GM12878 (cell line): ENCODE data around the gene LAT. TPM values are rescaled to one million over a fixed set of nuclear protein-coding genes. Genes with fewer than 3 reads are reported as not detected.

Experiments
- ATAC-seq: fragments of 200-7000 bp; cut with Tn5 transposase; 3 replicates; pipeline ENCODE4 v1.9.1; 2020; ENCODE audit warnings: mild to moderate bottlenecking, moderate library complexity
- BruUV-seq: library from RNA; stranded (reverse); fragments of 400-500 nt; replicated peaks from 2 replicates; lab custom pipeline; 2021; lab: Mats Ljungman, UMichigan
- CTCF ChIA-PET: fragments of 300-600 bp; sonication (Branson Sonifier 250); formaldehyde crosslinking; extraction: SDS; loops from one replicate; lab custom pipeline; 2021; ENCODE audit warnings: inconsistent platforms; lab: Yijun Ruan, JAX
- POLR2A ChIA-PET: fragments of 350-600 bp; formaldehyde crosslinking; extraction: SDS; loops from one replicate; lab custom pipeline; 2021; ENCODE audit warnings: inconsistent platforms; lab: Charles Lee
- RAD21 ChIA-PET: fragments of 300-600 bp; sonication (Branson Sonifier 250); formaldehyde crosslinking; loops from one replicate; lab custom pipeline; 2023; ENCODE audit warnings: antibody characterized with exemption; ENCODE audit not compliant: unreplicated experiment; lab: Charles Lee
- SMC1A ChIA-PET: fragments of 300-600 bp; sonication (Branson Sonifier 250); formaldehyde crosslinking; loops from one replicate; lab custom pipeline; 2023; ENCODE audit not compliant: unreplicated experiment, uncharacterized antibody; lab: Charles Lee
- DNase-seq: peaks from one replicate; pipeline ENCODE4 v3.0.0-alpha.2; 2011; ENCODE audit warnings: low read depth, low spot score
- FAIRE-seq: peaks from 3 replicates; lab custom pipeline; 2011; peaks lifted over from hg19 to GRCh38; lab: Jason Lieb, UNC
- H2AFZ ChIP-seq: 2 replicates; pipeline ENCODE4 v1.6.0; 2011; ENCODE audit warnings: low read depth, low read length, control low read depth; ENCODE audit not compliant: control insufficient read depth
- H3K27ac ChIP-seq: 2 replicates; pipeline ENCODE4 v1.5.1; 2011; ENCODE audit warnings: control low read depth; ENCODE audit not compliant: control insufficient read depth, insufficient read depth
- H3K27me3 ChIP-seq, 2 experiments: replicated peaks in 1 of 2; 2 replicates each; pipeline versions ENCODE4 v1.6.0 to v1.6.1; 2011; ENCODE audit warnings: low read length in 1 of 2; ENCODE audit not compliant: control insufficient read depth in 2 of 2, insufficient read depth in 2 of 2
- H3K36me3 ChIP-seq, 2 experiments: 2 replicates each; pipeline ENCODE4 v1.5.1; 2011; ENCODE audit warnings: low read length in 1 of 2; ENCODE audit not compliant: control insufficient read depth in 2 of 2, insufficient read depth in 2 of 2
- H3K4me1 ChIP-seq: 2 replicates; pipeline ENCODE4 v1.6.1; 2011; ENCODE audit warnings: mild to moderate bottlenecking, low read length, moderate library complexity, mixed read lengths; ENCODE audit not compliant: control insufficient read depth, insufficient read depth
- H3K4me2 ChIP-seq: 2 replicates; pipeline ENCODE4 v1.6.0; 2011; ENCODE audit warnings: control low read depth; ENCODE audit not compliant: control insufficient read depth, insufficient read depth
- H3K4me3 ChIP-seq: fragments of 200-600 bp; sonication (generic); 2 replicates; pipeline ENCODE4 v1.5.1; 2016
- H3K79me2 ChIP-seq: 2 replicates; pipeline ENCODE4 v1.6.0; 2011; ENCODE audit warnings: low read length; ENCODE audit not compliant: control insufficient read depth, insufficient read depth
- H3K9ac ChIP-seq: 2 replicates; pipeline ENCODE4 v1.8.0; 2011; ENCODE audit warnings: low read length, control low read depth, mixed read lengths; ENCODE audit not compliant: control insufficient read depth, insufficient read depth
- H3K9me3 ChIP-seq: replicated peaks from 3 replicates; pipeline ENCODE4 v1.5.1; 2011; ENCODE audit warnings: mild to moderate bottlenecking, low read length; ENCODE audit not compliant: control insufficient read depth, insufficient read depth
- H4K20me1 ChIP-seq: 2 replicates; pipeline ENCODE4 v1.6.0; 2011; ENCODE audit not compliant: control insufficient read depth, insufficient read depth
- CEBPZ ChIP-seq: fragments of 150-350 bp; IDR thresholded peaks from 2 replicates; pipeline ENCODE4 v1.6.1; 2016; ENCODE audit warnings: low read depth, low read length
- CHD1 ChIP-seq: IDR thresholded peaks from 2 replicates; pipeline ENCODE4 v1.6.1; 2012; ENCODE audit warnings: low read depth, low read length, improper control_type of control experiment
- DPF2 ChIP-seq: fragments of 450-650 bp; IDR thresholded peaks from 2 replicates; pipeline ENCODE4 v1.6.1; 2017; ENCODE audit warnings: mild to moderate bottlenecking
- ETV6 ChIP-seq, 2 experiments: fragments of 450-650 bp in 1 of 2; IDR thresholded peaks in 1 of 2; conservative IDR thresholded peaks in 1 of 2; 2 replicates each; pipeline ENCODE4 v1.6.1; 2014; ENCODE audit warnings: antibody characterized with exemption in 1 of 2, borderline replicate concordance in 1 of 2, low read depth in 1 of 2, mild to moderate bottlenecking in 1 of 2, moderate library complexity in 1 of 2
- KDM1A ChIP-seq: fragments of 200-600 bp; sonication (generic); IDR thresholded peaks from 2 replicates; pipeline ENCODE4 v1.6.1; 2016; ENCODE audit warnings: borderline replicate concordance
- MEF2A ChIP-seq: IDR thresholded peaks from 2 replicates; pipeline ENCODE4 v1.6.1; 2011; ENCODE audit warnings: low read depth, mild to moderate bottlenecking, low read length, moderate library complexity; ENCODE audit not compliant: insufficient read depth
- PML ChIP-seq: IDR thresholded peaks from 2 replicates; pipeline ENCODE4 v1.6.1; 2012; ENCODE audit warnings: low read length, inconsistent platforms
- SIN3A ChIP-seq: IDR thresholded peaks from 2 replicates; pipeline ENCODE4 v1.6.1; 2012; ENCODE audit warnings: low read depth, low read length, improper control_type of control experiment
- SRF ChIP-seq, 2 experiments: IDR thresholded peaks; 2 replicates each; pipeline ENCODE4 v1.6.1; 2011; ENCODE audit warnings: low read depth in 2 of 2, low read length in 2 of 2, mild to moderate bottlenecking in 1 of 2, moderate library complexity in 1 of 2
- STAT3 ChIP-seq: IDR thresholded peaks from 2 replicates; pipeline ENCODE4 v1.6.1; 2011; ENCODE audit warnings: low read depth, low read length, improper control_type of control experiment
- WGBS: methylation state at CpG from one replicate; pipeline ENCODE4 v1.1.6; 2016; ENCODE audit warnings: low lambda C conversion rate; ENCODE audit not compliant: insufficient replicate concordance, insufficient coverage; ENCODE audit errors: missing lambda C conversion rate; 5-methylcytosine and 5-hydroxymethylcytosine counted together
- in situ Hi-C: fragments of 300-500 bp; cut with MboI; formaldehyde crosslinking; loops from 9 replicates; pipeline ENCODE4 v1.14.3; 2018; ENCODE audit warnings: mixed read lengths
- intact Hi-C: fragments of 100-400 bp; cut with micrococcal nuclease; formaldehyde crosslinking; loops from one replicate; pipeline ENCODE4 v1.14.2; 2022; ENCODE audit not compliant: unreplicated experiment
- polyA plus RNA-seq, 11 experiments: library from polyadenylated mRNA; depleted of rRNA in 4 of 11; unstranded in 6 of 11; stranded (reverse) in 5 of 11; fragments of >200 nt; fragmentation: Nextera tagmentation in 4 of 11; fragmentation: Illumina TruSeq in 1 of 11; extraction: Ambion mirVana in 4 of 11; extraction: Trizol in 1 of 11; gene quantifications; 1 replicate in 1 of 11; 2 replicates in 10 of 11; pipeline versions ENCODE4 v1.2.1 to v1.2.3, GENCODE V29; 2011 to 2016; ENCODE audit warnings: inconsistent platforms in 2 of 11, missing spikeins in 2 of 11, low read depth in 1 of 11
- total RNA-seq, 4 experiments: library from RNA; depleted of rRNA in 3 of 4; stranded (reverse); fragments of >200 nt in 3 of 4; fragmentation: Illumina TruSeq in 1 of 4; extraction: Trizol in 1 of 4; gene quantifications; 2 replicates each; pipeline versions ENCODE4 v1.2.1 to v1.2.3, GENCODE V29; 2013 to 2021
- TF ChIP-seq, protein P1 (sequence below): fragments of 450-650 bp; formaldehyde crosslinking; IDR thresholded peaks from 2 replicates; pipeline ENCODE4 v1.5.0; 2022; ENCODE audit warnings: mild to moderate bottlenecking, missing genetic modification characterization
- TF ChIP-seq, protein P2 (sequence below): fragments of 450-650 bp; formaldehyde crosslinking; IDR thresholded peaks from 2 replicates; pipeline ENCODE4 v1.4.0; 2022; ENCODE audit warnings: mild to moderate bottlenecking, moderate library complexity

Gene LAT
- total and polyA plus RNA-seq, 10 of the 15 experiments (the other 5 are each of a cell fraction or from before 2014, with no cell fraction given): 0.39 to 6.9 (median 2.0) TPM

DNA sequence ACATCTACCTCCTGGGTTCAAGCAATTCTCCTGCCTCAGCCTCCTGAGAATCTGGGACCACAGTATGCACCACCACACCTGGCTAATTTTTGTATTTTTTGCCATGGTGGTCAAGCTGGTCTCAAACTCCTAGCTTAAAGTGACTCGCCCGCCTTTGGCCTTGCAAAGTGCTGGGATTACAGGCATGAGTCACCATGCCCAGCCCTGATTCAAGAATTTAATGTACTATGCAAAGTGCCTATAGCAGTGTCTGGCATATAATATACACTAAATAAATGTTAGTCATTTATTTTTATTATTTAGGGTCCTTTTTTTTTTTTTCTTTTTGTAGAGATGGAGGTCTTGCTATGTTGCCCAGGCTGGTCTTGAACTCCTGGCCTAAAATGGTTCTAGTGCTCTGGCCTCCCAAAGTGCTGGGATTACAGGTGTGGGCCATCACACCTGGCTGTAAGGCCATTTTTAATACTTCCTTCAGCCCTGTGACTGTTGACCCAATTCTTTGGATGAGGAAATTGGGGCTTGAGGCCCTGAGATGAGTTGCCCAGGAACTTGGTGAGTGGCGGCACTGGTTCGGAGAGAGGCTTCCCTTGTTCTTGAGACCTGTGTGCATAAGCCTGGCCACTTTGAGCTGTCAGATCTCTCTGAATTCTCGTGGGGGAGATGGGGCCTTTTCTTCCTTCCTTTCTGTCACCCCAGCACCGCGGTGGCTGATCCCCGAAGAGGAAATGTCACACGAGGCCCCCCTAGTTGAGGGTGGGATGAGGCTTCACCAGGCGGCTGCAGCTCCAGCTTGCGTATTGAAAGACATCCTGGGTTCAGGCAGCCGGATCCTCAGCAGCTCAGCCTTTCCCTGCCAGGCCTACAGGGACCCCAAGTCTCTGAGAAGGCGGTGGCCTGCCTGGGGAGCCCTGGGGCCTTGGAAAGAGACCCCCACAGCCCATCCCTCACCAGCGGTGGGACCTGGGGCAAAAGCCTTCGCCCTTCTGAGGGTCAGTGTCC lies 38.7 kb downstream of the LAT start:
- no peaks in the 10 kb centered on the region for H3K79me2 ChIP-seq
- H2AFZ ChIP-seq: no peak overlapping the region
- H3K4me1 ChIP-seq: peaks cover 1% of the 10 kb centered on the region; the same call in 1 of the 2 replicates
- H4K20me1 ChIP-seq: no peaks in the 10 kb centered on the region
- no peaks in the 10 kb centered on the region for H3K36me3 ChIP-seq
- H3K4me2 ChIP-seq: no peak overlapping the region
- no peak overlapping the region for H3K4me3 ChIP-seq
- in situ Hi-C loops: no loop called here
- CTCF ChIA-PET: no interaction called here
- SMC1A ChIA-PET: no interaction called here
- 29% methylated on average over 15 of the region's 15 CpGs for WGBS
- POLR2A ChIA-PET: interaction anchor here (0.5 kb wide), 1 partner anchor 51 kb away, joined by 5 read pairs; no protein-coding TSS in a partner anchor
- RAD21 ChIA-PET: no interaction called here
- no TSS peak for BruUV-seq
- ATAC-seq: no peak
- H3K9ac ChIP-seq: no peak overlapping the region
- H3K9me3 ChIP-seq: no peaks in the 10 kb centered on the region
- FAIRE-seq: no peak
- DNase-seq: no peak
- peaks cover 0 to 3% of the 10 kb centered on the region in 2 experiments; a peak in 1 of 4 replicates for H3K27me3 ChIP-seq
- H3K27ac ChIP-seq: no peak overlapping the region
- TF ChIP-seq, protein P1, sequence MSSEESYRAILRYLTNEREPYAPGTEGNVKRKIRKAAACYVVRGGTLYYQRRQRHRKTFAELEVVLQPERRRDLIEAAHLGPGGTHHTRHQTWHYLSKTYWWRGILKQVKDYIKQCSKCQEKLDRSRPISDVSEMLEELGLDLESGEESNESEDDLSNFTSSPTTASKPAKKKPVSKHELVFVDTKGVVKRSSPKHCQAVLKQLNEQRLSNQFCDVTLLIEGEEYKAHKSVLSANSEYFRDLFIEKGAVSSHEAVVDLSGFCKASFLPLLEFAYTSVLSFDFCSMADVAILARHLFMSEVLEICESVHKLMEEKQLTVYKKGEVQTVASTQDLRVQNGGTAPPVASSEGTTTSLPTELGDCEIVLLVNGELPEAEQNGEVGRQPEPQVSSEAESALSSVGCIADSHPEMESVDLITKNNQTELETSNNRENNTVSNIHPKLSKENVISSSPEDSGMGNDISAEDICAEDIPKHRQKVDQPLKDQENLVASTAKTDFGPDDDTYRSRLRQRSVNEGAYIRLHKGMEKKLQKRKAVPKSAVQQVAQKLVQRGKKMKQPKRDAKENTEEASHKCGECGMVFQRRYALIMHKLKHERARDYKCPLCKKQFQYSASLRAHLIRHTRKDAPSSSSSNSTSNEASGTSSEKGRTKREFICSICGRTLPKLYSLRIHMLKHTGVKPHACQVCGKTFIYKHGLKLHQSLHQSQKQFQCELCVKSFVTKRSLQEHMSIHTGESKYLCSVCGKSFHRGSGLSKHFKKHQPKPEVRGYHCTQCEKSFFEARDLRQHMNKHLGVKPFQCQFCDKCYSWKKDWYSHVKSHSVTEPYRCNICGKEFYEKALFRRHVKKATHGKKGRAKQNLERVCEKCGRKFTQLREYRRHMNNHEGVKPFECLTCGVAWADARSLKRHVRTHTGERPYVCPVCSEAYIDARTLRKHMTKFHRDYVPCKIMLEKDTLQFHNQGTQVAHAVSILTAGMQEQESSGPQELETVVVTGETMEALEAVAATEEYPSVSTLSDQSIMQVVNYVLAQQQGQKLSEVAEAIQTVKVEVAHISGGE (CRISPR knock-in tag): no peak
- TF ChIP-seq MEF2A: no peak
- TF ChIP-seq SRF (IDR thresholded peaks at IDR 0.05; ENCODE audit: low read depth in 2 of 2, low read length in 2 of 2): no peak
- TF ChIP-seq SIN3A: no peak
- no peak for TF ChIP-seq CEBPZ
- no peak for TF ChIP-seq KDM1A
- no peak for TF ChIP-seq DPF2
- TF ChIP-seq, protein P2, sequence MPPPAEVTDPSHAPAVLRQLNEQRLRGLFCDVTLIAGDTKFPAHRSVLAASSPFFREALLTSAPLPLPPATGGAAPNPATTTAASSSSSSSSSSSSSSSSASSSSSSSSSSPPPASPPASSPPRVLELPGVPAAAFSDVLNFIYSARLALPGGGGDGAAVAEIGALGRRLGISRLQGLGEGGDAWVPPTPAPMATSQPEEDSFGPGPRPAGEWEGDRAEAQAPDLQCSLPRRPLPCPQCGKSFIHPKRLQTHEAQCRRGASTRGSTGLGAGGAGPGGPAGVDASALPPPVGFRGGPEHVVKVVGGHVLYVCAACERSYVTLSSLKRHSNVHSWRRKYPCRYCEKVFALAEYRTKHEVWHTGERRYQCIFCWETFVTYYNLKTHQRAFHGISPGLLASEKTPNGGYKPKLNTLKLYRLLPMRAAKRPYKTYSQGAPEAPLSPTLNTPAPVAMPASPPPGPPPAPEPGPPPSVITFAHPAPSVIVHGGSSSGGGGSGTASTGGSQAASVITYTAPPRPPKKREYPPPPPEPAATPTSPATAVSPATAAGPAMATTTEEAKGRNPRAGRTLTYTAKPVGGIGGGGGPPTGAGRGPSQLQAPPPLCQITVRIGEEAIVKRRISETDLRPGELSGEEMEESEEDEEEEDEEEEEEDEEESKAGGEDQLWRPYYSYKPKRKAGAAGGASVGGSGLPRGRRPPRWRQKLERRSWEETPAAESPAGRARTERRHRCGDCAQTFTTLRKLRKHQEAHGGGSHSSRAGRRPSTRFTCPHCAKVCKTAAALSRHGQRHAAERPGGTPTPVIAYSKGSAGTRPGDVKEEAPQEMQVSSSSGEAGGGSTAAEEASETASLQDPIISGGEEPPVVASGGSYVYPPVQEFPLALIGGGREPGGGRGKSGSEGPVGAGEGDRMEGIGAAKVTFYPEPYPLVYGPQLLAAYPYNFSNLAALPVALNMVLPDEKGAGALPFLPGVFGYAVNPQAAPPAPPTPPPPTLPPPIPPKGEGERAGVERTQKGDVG (CRISPR knock-in tag): no peak
- no peak for TF ChIP-seq ETV6 (conservative IDR thresholded peaks at IDR 0.05 in 1 of 2, IDR thresholded peaks at IDR 0.05 in 1 of 2; ENCODE audit: borderline replicate concordance in 1 of 2, low read depth in 1 of 2)
- no peak for TF ChIP-seq PML
- TF ChIP-seq STAT3: no peak
- no peak for TF ChIP-seq CHD1
- TF ChIP-seq, all 136 proteins: peak for 0
- intact Hi-C loops: no loop called here
